ENCODE measurements around the gene SYTL4.

SYTL4 gene

GRCh38 chrX:100704581-100705203 is 27.2 kb downstream of the SYTL4 start:
- H2AFZ ChIP-seq (ENCODE audit: low read length) = no peak overlapping the region
- H3K4me2 ChIP-seq (ENCODE audit: insufficient read depth, low read length, poor library complexity, severe bottlenecking) = no peak overlapping the region
- DNase-seq (ENCODE audit: low spot score) = no peak
- H3K4me3 ChIP-seq (ENCODE audit: low read length in 2 of 2) = no peak overlapping the region
- H2BK5ac ChIP-seq (ENCODE audit: low read length) = no peak overlapping the region
- no peak overlapping the region for H3K23ac ChIP-seq (ENCODE audit: low read depth, low read length, poor library complexity)
- H3K9ac ChIP-seq (ENCODE audit: low read depth, low read length, poor library complexity) = no peak overlapping the region
- no peak overlapping the region for H3K14ac ChIP-seq (ENCODE audit: low read length)
- peaks cover 0 to 3% (median 0%) of the 10 kb centered on the region in 3 experiments for H3K27me3 ChIP-seq (ENCODE audit: control insufficient read depth in 3 of 3, insufficient read depth in 3 of 3, low read depth in 1 of 3, low read length in 3 of 3)
- H4K91ac ChIP-seq (ENCODE audit: low read depth, low read length, poor library complexity) = no peak overlapping the region
- no peaks in the 10 kb centered on the region for H3K9me3 ChIP-seq (replicated peaks in 1 of 2; ENCODE audit: control insufficient read depth in 2 of 2, insufficient read depth in 1 of 2, low read depth in 1 of 2, low read length in 2 of 2)
- no peak overlapping the region for H2BK120ac ChIP-seq (ENCODE audit: low read depth, low read length)
- H3K36me3 ChIP-seq (replicated peaks in 1 of 2; ENCODE audit: control insufficient read depth in 2 of 2, insufficient read depth in 2 of 2, low read length in 2 of 2) = no peaks in the 10 kb centered on the region
- no peak overlapping the region for H3K18ac ChIP-seq (ENCODE audit: low read length)
- H3K4me1 ChIP-seq (ENCODE audit: control insufficient read depth in 2 of 2, insufficient read depth in 1 of 2, low read depth in 1 of 2, low read length in 2 of 2) = no peaks in the 10 kb centered on the region
- no CpG with 5 or more reads among the region's 3 CpGs for WGBS, 2 donors (ENCODE audit: extremely low coverage in 2 of 2, insufficient read length in 2 of 2, insufficient replicate concordance in 1 of 2)
- no peak overlapping the region for H3K4ac ChIP-seq (ENCODE audit: low read length)
- no peak overlapping the region for H2AK5ac ChIP-seq (ENCODE audit: low read depth, low read length)
- H2BK15ac ChIP-seq (ENCODE audit: low read length) = no peak overlapping the region
- H4K8ac ChIP-seq (ENCODE audit: low read depth, low read length) = no peak overlapping the region
- H2BK12ac ChIP-seq (ENCODE audit: low read length) = no peak overlapping the region
- H3K27ac ChIP-seq (replicated peaks; ENCODE audit: low read length) = no peak overlapping the region
- no peaks in the 10 kb centered on the region for H3K79me1 ChIP-seq (ENCODE audit: low read depth, low read length)

- Histone ChIP-seq H2BK120ac (ENCODE audit: low read depth, low read length) (no peak overlapping the region), H3K36me3 (replicated peaks in 1 of 2; ENCODE audit: control insufficient read depth in 2 of 2, insufficient read depth in 2 of 2, low read length in 2 of 2) (no peaks in the 10 kb centered on the region), H3K4me3 (ENCODE audit: low read length in 2 of 2) (no peak overlapping the region), H2BK15ac (ENCODE audit: low read length) (no peak overlapping the region), H2AK5ac (ENCODE audit: low read depth, low read length) (no peak overlapping the region), H2BK12ac (ENCODE audit: low read length) (no peak overlapping the region), H4K91ac (ENCODE audit: low read depth, low read length, poor library complexity) (no peak overlapping the region), H2AFZ (ENCODE audit: low read length) (no peak overlapping the region), H2BK5ac (ENCODE audit: low read length) (no peak overlapping the region), H3K9ac (ENCODE audit: low read depth, low read length, poor library complexity) (no peak overlapping the region), H3K14ac (ENCODE audit: low read length) (no peak overlapping the region), H3K79me1 (ENCODE audit: low read depth, low read length) (no peaks in the 10 kb centered on the region), H3K4me2 (ENCODE audit: insufficient read depth, low read length, poor library complexity, severe bottlenecking) (no peak overlapping the region), H3K4me1 (ENCODE audit: control insufficient read depth in 2 of 2, insufficient read depth in 1 of 2, low read depth in 1 of 2, low read length in 2 of 2) (no peaks in the 10 kb centered on the region), H3K4ac (ENCODE audit: low read length) (no peak overlapping the region), H3K23ac (ENCODE audit: low read depth, low read length, poor library complexity) (no peak overlapping the region), H3K27ac (replicated peaks; ENCODE audit: low read length) (no peak overlapping the region), H3K18ac (ENCODE audit: low read length) (no peak overlapping the region), H3K27me3 (ENCODE audit: control insufficient read depth in 3 of 3, insufficient read depth in 3 of 3, low read depth in 1 of 3, low read length in 3 of 3) (peaks cover 0 to 3% (median 0%) of the 10 kb centered on the region in 3 experiments), H3K9me3 (replicated peaks in 1 of 2; ENCODE audit: control insufficient read depth in 2 of 2, insufficient read depth in 1 of 2, low read depth in 1 of 2, low read length in 2 of 2) (no peaks in the 10 kb centered on the region), H4K8ac (ENCODE audit: low read depth, low read length) (no peak overlapping the region)
- DNase-seq (ENCODE audit: low spot score) = no peak
- WGBS, 2 donors (ENCODE audit: extremely low coverage in 2 of 2, insufficient read length in 2 of 2, insufficient replicate concordance in 1 of 2) = no CpG with 5 or more reads among the region's 1 CpG
Observed at GRCh38 chrX:100700809-100701208, 31.1 kb downstream of the SYTL4 start.

- H3K36me3 ChIP-seq (replicated peaks in 1 of 2; ENCODE audit: control insufficient read depth in 2 of 2, insufficient read depth in 2 of 2, low read length in 2 of 2) = no peaks in the 10 kb centered on the region
- H2BK15ac ChIP-seq (ENCODE audit: low read length) = no peak overlapping the region
- no peak for DNase-seq (ENCODE audit: low spot score)
- H3K9me3 ChIP-seq (replicated peaks in 1 of 2; ENCODE audit: control insufficient read depth in 2 of 2, insufficient read depth in 1 of 2, low read depth in 1 of 2, low read length in 2 of 2) = no peaks in the 10 kb centered on the region
- H3K18ac ChIP-seq (ENCODE audit: low read length) = no peak overlapping the region
- no peak overlapping the region for H3K4ac ChIP-seq (ENCODE audit: low read length)
- no peak overlapping the region for H3K23ac ChIP-seq (ENCODE audit: low read depth, low read length, poor library complexity)
- H3K27me3 ChIP-seq (ENCODE audit: control insufficient read depth in 3 of 3, insufficient read depth in 3 of 3, low read depth in 1 of 3, low read length in 3 of 3) = peaks cover 0 to 3% (median 0%) of the 10 kb centered on the region in 3 experiments
- no peak overlapping the region for H3K4me3 ChIP-seq (ENCODE audit: low read length in 2 of 2)
- no peak overlapping the region for H2AK5ac ChIP-seq (ENCODE audit: low read depth, low read length)
- no peak overlapping the region for H3K4me2 ChIP-seq (ENCODE audit: insufficient read depth, low read length, poor library complexity, severe bottlenecking)
- no peak overlapping the region for H3K27ac ChIP-seq (replicated peaks; ENCODE audit: low read length)
- no peak overlapping the region for H2AFZ ChIP-seq (ENCODE audit: low read length)
- H4K91ac ChIP-seq (ENCODE audit: low read depth, low read length, poor library complexity) = no peak overlapping the region
- H2BK5ac ChIP-seq (ENCODE audit: low read length) = no peak overlapping the region
- H2BK120ac ChIP-seq (ENCODE audit: low read depth, low read length) = no peak overlapping the region
- no peak overlapping the region for H3K9ac ChIP-seq (ENCODE audit: low read depth, low read length, poor library complexity)
- H3K79me1 ChIP-seq (ENCODE audit: low read depth, low read length) = no peaks in the 10 kb centered on the region
- H3K4me1 ChIP-seq (ENCODE audit: control insufficient read depth in 2 of 2, insufficient read depth in 1 of 2, low read depth in 1 of 2, low read length in 2 of 2) = no peaks in the 10 kb centered on the region
- H2BK12ac ChIP-seq (ENCODE audit: low read length) = no peak overlapping the region
- no peak overlapping the region for H3K14ac ChIP-seq (ENCODE audit: low read length)
- no peak overlapping the region for H4K8ac ChIP-seq (ENCODE audit: low read depth, low read length)
Observed at GRCh38 chrX:100698551-100698950, 33.4 kb downstream of the SYTL4 start.

- DNase-seq (ENCODE audit: low spot score) = no peak
- Histone ChIP-seq H3K9ac (ENCODE audit: low read depth, low read length, poor library complexity) (no peak overlapping the region), H2BK12ac (ENCODE audit: low read length) (no peak overlapping the region), H2BK120ac (ENCODE audit: low read depth, low read length) (no peak overlapping the region), H3K79me1 (ENCODE audit: low read depth, low read length) (no peaks in the 10 kb centered on the region), H2BK15ac (ENCODE audit: low read length) (no peak overlapping the region), H3K4ac (ENCODE audit: low read length) (no peak overlapping the region), H3K18ac (ENCODE audit: low read length) (no peak overlapping the region), H2BK5ac (ENCODE audit: low read length) (no peak overlapping the region), H3K4me2 (ENCODE audit: insufficient read depth, low read length, poor library complexity, severe bottlenecking) (no peak overlapping the region), H3K23ac (ENCODE audit: low read depth, low read length, poor library complexity) (no peak overlapping the region), H2AFZ (ENCODE audit: low read length) (no peak overlapping the region), H3K36me3 (replicated peaks in 1 of 2; ENCODE audit: control insufficient read depth in 2 of 2, insufficient read depth in 2 of 2, low read length in 2 of 2) (no peaks in the 10 kb centered on the region), H3K4me1 (ENCODE audit: control insufficient read depth in 2 of 2, insufficient read depth in 1 of 2, low read depth in 1 of 2, low read length in 2 of 2) (no peaks in the 10 kb centered on the region), H4K8ac (ENCODE audit: low read depth, low read length) (no peak overlapping the region), H2AK5ac (ENCODE audit: low read depth, low read length) (no peak overlapping the region), H3K27ac (replicated peaks; ENCODE audit: low read length) (no peak overlapping the region), H3K27me3 (ENCODE audit: control insufficient read depth in 3 of 3, insufficient read depth in 3 of 3, low read depth in 1 of 3, low read length in 3 of 3) (peaks cover 0 to 8% (median 0%) of the 10 kb centered on the region in 3 experiments), H3K14ac (ENCODE audit: low read length) (no peak overlapping the region), H3K4me3 (ENCODE audit: low read length in 2 of 2) (no peak overlapping the region), H3K9me3 (replicated peaks in 1 of 2; ENCODE audit: control insufficient read depth in 2 of 2, insufficient read depth in 1 of 2, low read depth in 1 of 2, low read length in 2 of 2) (no peaks in the 10 kb centered on the region), H4K91ac (ENCODE audit: low read depth, low read length, poor library complexity) (no peak overlapping the region)
- no CpG with 5 or more reads among the region's 3 CpGs for WGBS, 2 donors (ENCODE audit: extremely low coverage in 2 of 2, insufficient read length in 2 of 2, insufficient replicate concordance in 1 of 2)
Observed at GRCh38 chrX:100696699-100697351, 35.1 kb downstream of the SYTL4 start.

Data from neuronal stem cell (in vitro differentiated cells).